HEK293T (cell line): ENCODE data around the gene TTC1.
"Not testable (repeated sequence)": the region's sequence is repeated elsewhere in the genome, so short reads cannot be mapped to it uniquely, and the experiment has no call there.

Experiments
- CTCF ChIA-PET: fragments of 350-600 bp; formaldehyde crosslinking; extraction: SDS; loops from one replicate; lab custom pipeline; 2021; ENCODE audit warnings: antibody characterized with exemption, inconsistent platforms; lab: Yijun Ruan, JAX
- POLR2A ChIA-PET: fragments of 350-600 bp; formaldehyde crosslinking; extraction: SDS; loops from one replicate; lab custom pipeline; 2020; ENCODE audit warnings: antibody characterized with exemption, inconsistent platforms; lab: Yijun Ruan, JAX
- DNase-seq: peaks from one replicate; pipeline ENCODE4 v3.0.0; 2012; ENCODE audit warnings: mixed read lengths; ENCODE audit errors: extremely low spot score
- ARNT ChIP-seq: fragments of 450-650 bp; IDR thresholded peaks from 2 replicates; pipeline ENCODE4 v1.6.1; 2017; ENCODE audit warnings: mild to moderate bottlenecking
- BHLHE40 ChIP-seq: fragments of 450-650 bp; IDR thresholded peaks from 2 replicates; pipeline ENCODE4 v1.6.1; 2016; ENCODE audit warnings: mild to moderate bottlenecking, moderate library complexity, borderline replicate concordance
- CTBP1 ChIP-seq: fragments of 450-650 bp; IDR thresholded peaks from 2 replicates; pipeline ENCODE4 v1.6.1; 2016; ENCODE audit warnings: borderline replicate concordance
- ELF4 ChIP-seq: fragments of 450-650 bp; IDR thresholded peaks from 2 replicates; pipeline ENCODE4 v1.6.1; 2017; ENCODE audit warnings: antibody characterized with exemption
- FOXA1 ChIP-seq: fragments of 450-650 bp; IDR thresholded peaks from 2 replicates; pipeline ENCODE4 v1.6.1; 2016; ENCODE audit warnings: mild to moderate bottlenecking
- FOXK2 ChIP-seq: fragments of 450-650 bp; IDR thresholded peaks from 2 replicates; pipeline ENCODE4 v1.6.1; 2016; ENCODE audit warnings: mild to moderate bottlenecking
- FOXM1 ChIP-seq: fragments of 450-650 bp; IDR thresholded peaks from 2 replicates; pipeline ENCODE4 v1.6.1; 2017; ENCODE audit warnings: mild to moderate bottlenecking, borderline replicate concordance
- HDGF ChIP-seq: fragments of 450-650 bp; IDR thresholded peaks from 2 replicates; pipeline ENCODE4 v1.6.1; 2017; ENCODE audit warnings: antibody characterized with exemption, borderline replicate concordance
- L3MBTL2 ChIP-seq: fragments of 450-650 bp; conservative IDR thresholded peaks from 2 replicates; pipeline ENCODE4 v1.6.1; 2016; ENCODE audit warnings: mild to moderate bottlenecking
- LEF1 ChIP-seq: fragments of 450-650 bp; IDR thresholded peaks from 2 replicates; pipeline ENCODE4 v1.6.1; 2017; ENCODE audit warnings: mild to moderate bottlenecking, borderline replicate concordance
- NFRKB ChIP-seq: fragments of 450-650 bp; IDR thresholded peaks from 2 replicates; pipeline ENCODE4 v1.6.1; 2016; ENCODE audit warnings: mild to moderate bottlenecking, moderate library complexity
- PKNOX1 ChIP-seq: fragments of 450-650 bp; IDR thresholded peaks from 2 replicates; pipeline ENCODE4 v1.6.1; 2016
- SP1 ChIP-seq: fragments of 450-650 bp; IDR thresholded peaks from 2 replicates; pipeline ENCODE4 v1.6.1; 2017
- SUZ12 ChIP-seq: fragments of 450-650 bp; IDR thresholded peaks from 2 replicates; pipeline ENCODE4 v1.6.1; 2016; ENCODE audit warnings: mild to moderate bottlenecking
- TARDBP ChIP-seq: fragments of 450-650 bp; IDR thresholded peaks from 2 replicates; pipeline ENCODE4 v1.6.1; 2016
- ZNF384 ChIP-seq: fragments of 450-650 bp; IDR thresholded peaks from 2 replicates; pipeline ENCODE4 v1.6.1; 2016

The TTC1 gene

GRCh38 chr5:160054047-160054446 is 45.1 kb downstream of the TTC1 start:
- no peak for DNase-seq
- ChIA-PET CTCF (interaction anchor here (0.8 to 1.6 kb wide), 3 partner anchors 27 to 282 kb away, joined by 3 to 4 read pairs (median 3); no protein-coding TSS in a partner anchor), POLR2A (no interaction called here)
- TF ChIP-seq FOXA1 (no peak), LEF1 (no peak), SUZ12 (no peak), PKNOX1 (no peak), HDGF (no peak), ARNT (no peak), SP1 (no peak)

- no peak for DNase-seq
- TF ChIP-seq ARNT: no peak
- no peak for TF ChIP-seq FOXM1
- TF ChIP-seq L3MBTL2: no peak
- TF ChIP-seq SUZ12: no peak
- TF ChIP-seq CTBP1: no peak
- no peak for TF ChIP-seq LEF1
- TF ChIP-seq SP1: no peak
- TF ChIP-seq BHLHE40: no peak
- TF ChIP-seq TARDBP: no peak
- no peak for TF ChIP-seq ELF4
- no peak for TF ChIP-seq NFRKB
- TF ChIP-seq PKNOX1: no peak
- no peak for TF ChIP-seq FOXK2
- POLR2A ChIA-PET: interaction anchor here (1.3 kb wide), 1 partner anchor 12 kb away, joined by 3 read pairs; no protein-coding TSS in a partner anchor
- CTCF ChIA-PET: interaction anchor here (0.8 to 1.6 kb wide), 3 partner anchors 26 to 282 kb away, joined by 3 to 4 read pairs (median 4); no protein-coding TSS in a partner anchor
These were observed 45.9 kb downstream of the TTC1 start for GRCh38 chr5:160054831-160055230.

GRCh38 chr5:160057256-160057655 is 48.3 kb downstream of the TTC1 start:
- DNase-seq: no peak
- TF ChIP-seq SP1: no peak
- TF ChIP-seq NFRKB: no peak
- TF ChIP-seq SUZ12: no peak
- no peak for TF ChIP-seq ZNF384
- no peak for TF ChIP-seq L3MBTL2
- no peak for TF ChIP-seq ELF4
- TF ChIP-seq LEF1: no peak
- CTCF ChIA-PET: no interaction called here
- POLR2A ChIA-PET: no interaction called here

- ChIA-PET CTCF (no interaction called here), POLR2A (no interaction called here)
- TF ChIP-seq PKNOX1 (no peak), L3MBTL2 (no peak), TARDBP (no peak), FOXA1 (no peak), BHLHE40 (no peak), SP1 (no peak), LEF1 (no peak), ARNT (no peak), ELF4 (no peak), CTBP1 (no peak), SUZ12 (no peak), ZNF384 (no peak), FOXK2 (no peak), NFRKB (no peak), FOXM1 (no peak), HDGF (no peak)
- no peak for DNase-seq
These were observed 51.1 kb downstream of the TTC1 start for GRCh38 chr5:160060001-160060400.

- POLR2A ChIA-PET: no interaction called here
- DNase-seq: no peak
- TF ChIP-seq TARDBP: no peak
- TF ChIP-seq ZNF384: no peak
- TF ChIP-seq HDGF: no peak
- no peak for TF ChIP-seq CTBP1
- TF ChIP-seq SUZ12: no peak
- no peak for TF ChIP-seq NFRKB
- CTCF ChIA-PET: interaction anchor here (0.6 to 1.0 kb wide), 2 partner anchors 53 to 75 kb away, joined by 3 read pairs; partner anchors contain the start of gene TTC1
These were observed 52.8 kb downstream of the TTC1 start for GRCh38 chr5:160061770-160062169.

GRCh38 chr5:160064417-160064810 is 55.5 kb downstream of the TTC1 start:
- no peak for DNase-seq
- no peak for TF ChIP-seq HDGF
- no peak for TF ChIP-seq NFRKB
- no peak for TF ChIP-seq BHLHE40
- TF ChIP-seq FOXA1: no peak
- TF ChIP-seq FOXK2: no peak
- ChIA-PET CTCF (no interaction called here), POLR2A (no interaction called here)

GRCh38 chr5:160064995-160065614 is 56.2 kb downstream of the TTC1 start:
- TF ChIP-seq ZNF384: no peak
- TF ChIP-seq HDGF: no peak
- no peak for TF ChIP-seq NFRKB
- no peak for TF ChIP-seq ELF4
- no peak for TF ChIP-seq L3MBTL2
- TF ChIP-seq TARDBP: no peak
- TF ChIP-seq PKNOX1: no peak
- TF ChIP-seq FOXA1: no peak
- no peak for TF ChIP-seq ARNT
- no peak for TF ChIP-seq BHLHE40
- no peak for TF ChIP-seq CTBP1
- no peak for TF ChIP-seq SUZ12
- no peak for TF ChIP-seq FOXM1
- TF ChIP-seq LEF1: no peak
- no peak for TF ChIP-seq FOXK2
- DNase-seq: no peak
- CTCF ChIA-PET: no interaction called here
- POLR2A ChIA-PET: no interaction called here

GRCh38 chr5:160069120-160069519 is 60.2 kb downstream of the TTC1 start:
- CTCF ChIA-PET: interaction anchor here (1.2 to 1.3 kb wide), 2 partner anchors 12 to 47 kb away, joined by 5 read pairs; no protein-coding TSS in a partner anchor
- POLR2A ChIA-PET, DNase-seq: not testable (repeated sequence)
